Measurements from ENCODE around the gene FKBP1B. TPM values are rescaled to one million over a fixed set of nuclear protein-coding genes. Genes with fewer than 3 reads are reported as not detected.

The FKBP1B gene
- polyA plus RNA-seq, 1 of the 3 experiments (the other 2 are of a cell fraction) = 69.7 TPM

GRCh38 chr2:24016376-24016761, 33.2 kb upstream of the FKBP1B start:
- H3F3A ChIP-seq (replicated peaks; ENCODE audit: insufficient read depth) = no peaks in the 10 kb centered on the region
- CTCF ChIA-PET = interaction anchor here (1.3 to 2.5 kb wide), 2 partner anchors 9 to 103 kb away, joined by 3 to 8 read pairs; no protein-coding TSS in a partner anchor
- H3K4me2 ChIP-seq = 0 out of 2 replicates have a peak overlapping the region, but pooled peaks have one; percentile 45
- H3K9me2 ChIP-seq = no peaks in the 10 kb centered on the region
- 91% methylated on average over 9 of the region's 9 CpGs for WGBS (ENCODE audit: low lambda C conversion rate)
- TF ChIP-seq RCOR1 (IDR thresholded peaks at IDR 0.05; ENCODE audit: low read length) (no peak), JUND (IDR thresholded peaks at IDR 0.05) (no peak), USF1 (IDR thresholded peaks at IDR 0.05; ENCODE audit: borderline replicate concordance, low read depth) (no peak), MXI1 (IDR thresholded peaks at IDR 0.05; ENCODE audit: low read depth, low read length) (no peak), EP300 (IDR thresholded peaks at IDR 0.05; ENCODE audit: borderline replicate concordance in 1 of 2, low read depth in 1 of 2, low read length in 1 of 2) (no peak), RAD21 (IDR thresholded peaks at IDR 0.05; ENCODE audit: low read length) (no peak), SMC3 (IDR thresholded peaks at IDR 0.05; ENCODE audit: low read depth, low read length) (no peak), CHD2 (IDR thresholded peaks at IDR 0.05; ENCODE audit: low read length, partially characterized antibody) (no peak), TAF1 (IDR thresholded peaks at IDR 0.05; ENCODE audit: borderline replicate concordance, low read depth, low read length) (no peak), FOXJ3 (CRISPR knock-in tag; IDR thresholded peaks at IDR 0.05) (no peak)
- TF ChIP-seq, protein P1, sequence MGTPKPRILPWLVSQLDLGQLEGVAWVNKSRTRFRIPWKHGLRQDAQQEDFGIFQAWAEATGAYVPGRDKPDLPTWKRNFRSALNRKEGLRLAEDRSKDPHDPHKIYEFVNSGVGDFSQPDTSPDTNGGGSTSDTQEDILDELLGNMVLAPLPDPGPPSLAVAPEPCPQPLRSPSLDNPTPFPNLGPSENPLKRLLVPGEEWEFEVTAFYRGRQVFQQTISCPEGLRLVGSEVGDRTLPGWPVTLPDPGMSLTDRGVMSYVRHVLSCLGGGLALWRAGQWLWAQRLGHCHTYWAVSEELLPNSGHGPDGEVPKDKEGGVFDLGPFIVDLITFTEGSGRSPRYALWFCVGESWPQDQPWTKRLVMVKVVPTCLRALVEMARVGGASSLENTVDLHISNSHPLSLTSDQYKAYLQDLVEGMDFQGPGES (IDR thresholded peaks at IDR 0.05; ENCODE audit: low read depth, low read length) = no peak
- DNase-seq = peak; percentile 36
- no peaks in the 10 kb centered on the region for H3K9me3 ChIP-seq
- H3K27me3 ChIP-seq (ENCODE audit: insufficient read depth) = no peaks in the 10 kb centered on the region
- no peaks in the 10 kb centered on the region for H3K36me3 ChIP-seq (replicated peaks in 1 of 2; ENCODE audit: control insufficient read depth in 1 of 2, insufficient read depth in 2 of 2, low read length in 1 of 2)
- H3K27ac ChIP-seq (ENCODE audit: low read depth in 2 of 2, low read length in 1 of 2) = peak overlapping the region in 1 of 2 experiments; percentile 82; a peak in 2 of 4 replicates
- H4K20me1 ChIP-seq (ENCODE audit: insufficient read depth) = no peaks in the 10 kb centered on the region
- no peak overlapping the region for H3K4me3 ChIP-seq (ENCODE audit: low read depth in 2 of 2, low read length in 1 of 2)
- peak overlapping the region; percentile 38; the same call in 1 of the 2 replicates for H3K9ac ChIP-seq
- POLR2A ChIA-PET = no interaction called here
- H3K4me1 ChIP-seq (ENCODE audit: control insufficient read depth in 1 of 2, insufficient read depth in 2 of 2, low read depth in 1 of 2, low read length in 1 of 2) = peaks cover 3 to 12% of the 10 kb centered on the region in 2 experiments; a peak in 3 of 4 replicates
- H2AFZ ChIP-seq (ENCODE audit: low read depth) = no peak overlapping the region
- H3K79me2 ChIP-seq (ENCODE audit: insufficient read depth) = no peaks in the 10 kb centered on the region

DNA sequence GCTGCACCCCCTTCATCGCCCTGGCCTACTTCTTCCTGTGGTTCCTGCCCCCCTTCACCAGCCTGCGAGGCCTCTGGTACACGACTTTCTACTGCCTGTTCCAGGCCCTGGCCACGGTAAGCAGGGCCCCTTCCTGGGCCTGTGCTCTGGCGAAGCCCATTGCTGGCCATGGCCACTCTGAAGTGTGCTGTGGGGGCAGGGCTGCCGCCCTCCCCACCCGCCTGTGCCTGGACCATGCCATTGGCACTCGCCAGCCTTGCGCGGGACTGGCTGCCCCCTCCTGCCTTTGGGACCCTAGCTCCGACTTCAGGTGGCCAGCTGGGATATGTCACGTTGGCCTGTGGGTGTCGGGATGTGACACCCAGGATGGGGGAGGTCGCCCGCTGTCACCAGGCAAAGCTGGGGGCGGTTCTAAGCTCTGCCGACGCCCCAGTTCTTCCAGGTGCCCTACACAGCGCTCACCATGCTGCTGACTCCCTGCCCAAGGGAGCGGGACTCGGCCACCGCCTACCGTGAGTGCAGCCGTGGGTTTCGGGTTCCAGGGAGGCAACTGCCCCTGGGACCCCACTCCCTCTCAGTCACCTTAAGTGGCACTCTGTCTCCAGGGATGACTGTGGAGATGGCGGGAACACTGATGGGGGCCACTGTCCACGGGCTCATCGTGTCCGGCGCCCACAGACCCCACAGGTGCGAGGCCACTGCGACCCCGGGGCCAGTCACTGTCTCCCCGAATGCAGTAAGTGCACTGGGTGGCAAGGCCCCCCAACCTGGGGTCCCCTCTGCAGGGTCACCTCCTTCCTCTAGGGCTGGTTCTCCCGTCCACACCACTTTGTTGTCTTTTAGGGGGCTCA, 32.5 kb upstream of the FKBP1B start:
- WGBS (ENCODE audit: low lambda C conversion rate) = 97% methylated on average over 29 of the region's 35 CpGs
- TF ChIP-seq RFX5 (IDR thresholded peaks at IDR 0.05; ENCODE audit: low read length) (no peak), RAD21 (IDR thresholded peaks at IDR 0.05; ENCODE audit: low read length) (no peak), POLR2AphosphoS5 (IDR thresholded peaks at IDR 0.05; ENCODE audit: low read depth, low read length) (no peak), SMC3 (IDR thresholded peaks at IDR 0.05; ENCODE audit: low read depth, low read length) (no peak), EP300 (IDR thresholded peaks at IDR 0.05; ENCODE audit: borderline replicate concordance in 1 of 2, low read depth in 1 of 2, low read length in 1 of 2) (no peak), RCOR1 (IDR thresholded peaks at IDR 0.05; ENCODE audit: low read length) (no peak), FOXJ3 (CRISPR knock-in tag; IDR thresholded peaks at IDR 0.05) (no peak), ELF1 (IDR thresholded peaks at IDR 0.05) (no peak), NFIC (IDR thresholded peaks at IDR 0.05; ENCODE audit: borderline replicate concordance) (no peak), JUND (IDR thresholded peaks at IDR 0.05) (no peak), GABPA (IDR thresholded peaks at IDR 0.05; ENCODE audit: low read depth) (no peak), GATA2 (CRISPR knock-in tag; IDR thresholded peaks at IDR 0.05) (no peak), ZBTB33 (IDR thresholded peaks at IDR 0.05; ENCODE audit: borderline replicate concordance, low read depth) (no peak), PBX3 (IDR thresholded peaks at IDR 0.05) (no peak), MAX (IDR thresholded peaks at IDR 0.05; ENCODE audit: low read depth) (no peak), MXI1 (IDR thresholded peaks at IDR 0.05; ENCODE audit: low read depth, low read length) (no peak), RXRA (IDR thresholded peaks at IDR 0.05; ENCODE audit: borderline replicate concordance, low read depth) (no peak)

More for the DNA sequence above, 32.5 kb upstream of the FKBP1B start:
- DNase-seq = peak; percentile 37
- H4K20me1 ChIP-seq (ENCODE audit: insufficient read depth) = no peaks in the 10 kb centered on the region
- H3K9me3 ChIP-seq = no peaks in the 10 kb centered on the region
- H3K79me2 ChIP-seq (ENCODE audit: insufficient read depth) = no peaks in the 10 kb centered on the region
- no peak overlapping the region for H3K4me3 ChIP-seq (ENCODE audit: low read depth in 2 of 2, low read length in 1 of 2)
- ChIA-PET POLR2A (no interaction called here), CTCF (interaction anchor here (2.5 kb wide), 1 partner anchor 9 kb away, joined by 8 read pairs; no protein-coding TSS in a partner anchor)
- H3K36me3 ChIP-seq (replicated peaks in 1 of 2; ENCODE audit: control insufficient read depth in 1 of 2, insufficient read depth in 2 of 2, low read length in 1 of 2) = no peaks in the 10 kb centered on the region
- H3K27ac ChIP-seq (ENCODE audit: low read depth in 2 of 2, low read length in 1 of 2) = peak overlapping the region in 1 of 2 experiments; percentile 82; a peak in 1 of 4 replicates
- no peak overlapping the region for H2AFZ ChIP-seq (ENCODE audit: low read depth)
- H3K4me2 ChIP-seq = no peak overlapping the region
- no peaks in the 10 kb centered on the region for H3F3A ChIP-seq (replicated peaks; ENCODE audit: insufficient read depth)
- H3K9ac ChIP-seq = no peak overlapping the region
- H3K27me3 ChIP-seq (ENCODE audit: insufficient read depth) = no peaks in the 10 kb centered on the region
- H3K9me2 ChIP-seq = no peaks in the 10 kb centered on the region
- H3K4me1 ChIP-seq (ENCODE audit: control insufficient read depth in 1 of 2, insufficient read depth in 2 of 2, low read depth in 1 of 2, low read length in 1 of 2) = peaks cover 3 to 12% of the 10 kb centered on the region in 2 experiments; a peak in 3 of 4 replicates
